HG02678 (cell line): Measurements from ENCODE around the gene KRTAP10-10.
"Not testable (repeated sequence)": the region's sequence is repeated elsewhere in the genome, so short reads cannot be mapped to it uniquely, and the experiment has no call there.

Source experiments
- ATAC-seq: cut with Tn5 transposase; IDR thresholded peaks from one replicate; pipeline ENCODE4 v1.9.1; 2021; ENCODE audit warnings: mild to moderate bottlenecking, moderate library complexity; ENCODE audit not compliant: unreplicated experiment

Gene KRTAP10-10, protein sequence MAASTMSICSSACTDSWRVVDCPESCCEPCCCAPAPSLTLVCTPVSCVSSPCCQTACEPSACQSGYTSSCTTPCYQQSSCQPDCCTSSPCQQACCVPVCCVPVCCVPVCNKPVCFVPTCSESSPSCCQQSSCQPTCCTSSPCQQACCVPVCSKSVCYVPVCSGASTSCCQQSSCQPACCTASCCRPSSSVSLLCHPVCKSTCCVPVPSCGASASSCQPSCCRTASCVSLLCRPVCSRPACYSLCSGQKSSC

DNA sequence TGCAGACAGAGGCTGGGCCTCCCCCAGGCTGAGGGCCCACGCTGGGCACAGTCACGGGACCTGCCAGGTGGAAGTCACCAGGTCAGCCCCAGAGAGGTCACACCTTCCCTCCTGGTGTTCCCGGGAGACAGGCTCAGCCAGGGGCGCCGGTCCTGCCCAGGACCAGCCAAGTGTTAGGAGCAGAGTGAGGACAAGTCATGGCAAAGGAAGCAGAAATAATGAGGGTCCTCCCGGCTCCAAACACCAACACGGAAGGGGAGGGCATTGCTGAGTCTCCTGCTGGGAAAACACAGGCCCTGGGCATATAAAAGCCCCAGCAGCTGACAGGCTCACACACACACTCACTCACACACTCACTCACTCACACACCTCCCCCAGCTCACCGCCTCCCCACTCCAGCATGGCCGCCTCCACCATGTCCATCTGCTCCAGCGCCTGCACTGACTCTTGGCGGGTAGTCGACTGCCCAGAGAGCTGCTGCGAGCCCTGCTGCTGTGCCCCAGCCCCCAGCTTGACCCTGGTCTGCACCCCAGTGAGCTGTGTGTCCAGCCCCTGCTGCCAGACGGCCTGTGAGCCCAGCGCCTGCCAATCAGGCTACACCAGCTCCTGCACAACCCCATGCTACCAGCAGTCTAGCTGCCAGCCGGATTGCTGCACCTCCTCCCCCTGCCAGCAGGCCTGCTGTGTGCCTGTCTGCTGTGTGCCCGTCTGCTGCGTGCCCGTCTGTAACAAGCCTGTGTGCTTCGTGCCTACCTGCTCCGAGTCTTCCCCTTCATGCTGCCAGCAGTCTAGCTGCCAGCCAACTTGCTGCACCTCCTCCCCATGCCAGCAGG lies at the start of gene KRTAP10-10:
Gene KRTAP10-10, plus strand, starts transcription at position 339 of the 833 bp plus-strand sequence. Its CDS starts 62 bp downstream, at position 401.
- ATAC-seq: no peak

DNA sequence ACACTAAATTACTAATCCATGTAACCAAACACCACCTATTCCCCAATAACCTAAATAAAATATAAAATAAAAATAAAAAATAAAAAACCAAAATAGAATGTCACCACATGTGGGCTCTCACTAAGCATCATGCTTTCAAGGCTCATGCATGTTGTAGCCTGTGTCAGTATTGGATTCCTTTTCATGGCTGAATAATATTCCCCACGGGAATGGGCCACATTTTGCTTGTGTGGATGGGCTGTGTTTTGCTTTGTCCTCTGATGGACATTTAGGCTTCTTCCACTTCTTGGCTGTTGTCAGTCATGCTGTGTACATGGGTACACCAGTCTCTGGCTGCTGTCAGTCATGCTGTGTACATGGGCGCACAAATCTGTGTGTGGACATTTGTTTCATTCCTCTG lies 48.1 kb upstream of the KRTAP10-10 start:
- ATAC-seq: no peak

DNA sequence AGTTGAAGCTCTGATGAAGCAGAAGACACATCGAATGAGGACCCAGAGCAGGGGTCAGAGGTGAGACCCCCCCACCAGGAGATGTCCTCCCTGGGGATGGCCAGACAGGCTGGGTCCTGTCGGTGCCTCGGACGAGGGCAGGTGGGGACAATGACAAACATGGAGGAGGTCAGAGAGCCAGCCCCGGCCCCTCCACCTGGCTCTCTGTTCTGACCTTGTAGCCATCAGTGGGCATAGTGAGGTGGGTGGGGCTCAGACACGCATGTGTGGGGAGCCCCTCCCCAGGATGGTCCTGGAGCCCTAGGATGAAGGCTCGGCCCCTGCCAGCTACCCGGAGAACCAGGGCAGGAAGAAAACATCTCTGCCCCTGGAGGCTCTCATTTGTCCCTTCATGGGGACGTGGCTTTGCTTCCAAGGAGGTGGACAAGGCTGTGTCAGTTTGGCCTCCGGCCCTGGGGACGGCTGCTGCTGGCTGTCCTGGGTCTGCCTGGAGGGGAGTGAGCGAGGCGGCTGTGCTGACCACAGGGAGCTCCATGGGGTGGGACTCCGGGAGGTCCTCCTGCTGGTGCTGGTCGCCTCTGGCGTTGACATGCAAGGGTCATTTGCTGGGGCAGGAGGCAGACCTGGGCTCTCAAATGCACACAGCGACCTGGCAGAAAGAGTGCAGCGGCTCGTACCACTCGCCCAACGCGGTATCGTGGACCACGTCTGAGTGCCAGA lies 47.4 kb upstream of the KRTAP10-10 start:
- no peak for ATAC-seq

DNA sequence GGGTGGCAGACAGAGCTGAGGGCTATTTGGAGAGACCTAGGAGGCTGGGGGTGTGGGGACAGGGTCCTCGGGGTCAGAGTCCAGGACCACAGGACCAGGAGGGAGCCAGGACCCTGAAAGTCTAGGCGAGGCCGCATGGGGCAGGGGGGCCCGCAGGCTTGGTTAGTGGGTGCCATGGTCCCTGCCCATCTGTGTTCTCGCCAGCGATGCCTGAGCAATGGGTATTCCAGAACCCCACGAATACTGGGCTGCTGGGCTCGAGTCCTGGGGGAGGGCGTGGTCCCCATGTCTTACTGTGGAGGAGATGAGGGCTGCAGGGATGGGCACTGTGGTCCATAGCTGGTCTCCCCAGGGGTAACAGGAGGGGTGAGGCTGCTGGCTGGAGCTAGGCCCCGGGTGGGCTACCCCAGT lies 46.8 kb upstream of the KRTAP10-10 start:
- no peak for ATAC-seq

DNA sequence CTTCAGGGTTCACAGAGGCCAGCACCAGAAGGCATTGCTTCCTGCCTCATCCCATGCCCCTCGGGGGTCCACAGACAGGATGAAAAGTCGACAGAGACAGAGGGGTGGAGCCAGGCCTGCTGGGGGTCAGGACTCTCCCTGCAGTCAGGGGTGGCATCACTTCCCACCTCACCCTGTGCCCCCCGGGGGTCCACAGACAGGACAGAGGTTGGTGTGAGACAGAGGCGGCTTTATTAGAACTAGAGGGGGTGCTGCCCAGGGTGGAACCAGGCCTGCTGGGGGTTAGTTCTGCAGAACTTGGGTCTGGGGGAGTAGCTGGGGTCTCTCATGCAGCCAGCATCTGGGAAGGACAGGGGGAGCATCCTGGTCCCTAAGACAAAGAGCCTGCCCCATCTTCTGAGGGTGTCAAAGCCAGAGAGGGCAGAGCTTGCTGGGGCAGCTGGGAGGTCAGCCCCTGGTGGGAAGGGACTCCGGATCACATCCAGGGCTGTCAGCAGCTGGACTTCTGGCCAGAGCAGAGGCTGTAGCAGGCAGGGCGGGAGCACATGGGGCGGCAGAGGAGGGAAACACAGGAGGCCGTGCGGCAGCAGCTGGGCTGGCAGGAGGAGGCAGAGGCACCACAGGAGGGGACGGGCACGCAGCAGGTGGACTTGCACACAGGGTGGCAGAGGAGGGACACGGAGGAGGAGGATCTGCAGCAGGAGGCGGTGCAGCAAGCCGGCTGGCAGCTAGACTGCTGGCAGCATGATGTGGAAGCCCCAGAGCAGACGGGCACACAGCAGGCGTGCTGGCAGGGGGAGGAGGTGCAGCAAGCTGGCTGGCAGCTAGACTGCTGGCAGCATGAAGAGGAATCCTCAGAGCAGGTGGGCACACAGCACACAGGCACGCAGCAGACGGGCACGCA lies 46.0 kb upstream of the KRTAP10-10 start:
- ATAC-seq: not testable (repeated sequence)

DNA sequence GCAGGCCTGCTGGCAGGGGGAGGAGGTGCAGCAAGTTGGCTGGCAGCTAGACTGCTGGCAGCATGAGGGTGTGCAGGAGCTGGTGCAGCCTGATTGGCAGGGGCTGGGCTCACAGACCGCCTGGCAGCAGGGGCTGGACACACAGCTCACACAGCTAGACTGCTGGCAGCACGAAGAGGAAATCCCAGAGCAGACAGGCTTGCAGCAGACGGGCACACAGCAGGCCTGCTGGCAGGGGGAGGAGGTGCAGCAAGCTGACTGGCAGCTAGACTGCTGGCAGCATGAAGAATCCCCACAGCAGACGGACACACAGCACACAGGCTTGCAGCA lies 45.4 kb upstream of the KRTAP10-10 start:
- not testable (repeated sequence) for ATAC-seq

DNA sequence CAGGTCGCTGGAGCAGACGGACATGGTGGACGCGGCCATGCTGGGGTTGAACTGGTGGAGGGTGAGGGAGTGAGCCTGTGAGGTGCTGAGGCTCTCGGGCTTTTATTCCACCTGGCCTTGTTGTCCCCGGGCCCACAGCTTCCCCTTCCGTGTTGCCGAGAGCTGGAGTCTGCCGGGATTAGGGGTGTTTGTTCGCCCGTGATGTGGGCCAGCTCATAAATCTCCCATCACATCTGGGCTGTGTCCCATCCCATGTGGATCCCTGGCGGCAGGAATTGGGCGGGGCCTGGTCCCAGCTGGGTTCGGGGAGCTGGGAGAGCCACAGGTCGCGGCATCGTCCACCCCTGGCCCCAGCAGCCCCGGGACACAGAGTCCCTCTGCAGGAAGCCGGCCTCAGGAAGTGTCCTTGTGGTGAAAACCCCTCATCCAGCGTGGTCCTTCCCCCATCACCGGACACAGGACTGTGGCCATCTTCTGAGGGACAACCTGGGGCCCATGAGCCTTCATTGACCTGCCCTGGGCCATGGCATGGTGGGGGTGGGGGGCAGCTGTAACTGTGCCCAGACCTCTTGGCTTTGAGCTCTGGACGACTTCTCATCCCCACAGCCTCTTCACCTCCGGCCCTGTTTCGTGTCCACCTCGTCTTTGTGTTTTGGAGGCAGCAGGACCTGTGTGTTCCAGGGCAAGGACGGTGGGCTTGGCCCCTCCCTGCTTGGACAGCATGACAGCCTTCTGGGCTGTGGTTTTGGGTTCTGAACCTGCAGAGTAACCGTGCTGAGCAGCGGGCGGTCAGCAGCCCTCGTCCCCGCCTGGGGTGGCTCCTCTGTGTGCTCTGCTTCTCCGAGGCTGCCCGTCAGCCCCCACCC lies 44.5 kb upstream of the KRTAP10-10 start, which contains the start of gene KRTAP10-6:
Gene KRTAP10-6, minus strand, starts transcription at position 60 of the 866 bp plus-strand sequence. Its CDS starts 21 bp downstream, at position 39.
- ATAC-seq: no peak

DNA sequence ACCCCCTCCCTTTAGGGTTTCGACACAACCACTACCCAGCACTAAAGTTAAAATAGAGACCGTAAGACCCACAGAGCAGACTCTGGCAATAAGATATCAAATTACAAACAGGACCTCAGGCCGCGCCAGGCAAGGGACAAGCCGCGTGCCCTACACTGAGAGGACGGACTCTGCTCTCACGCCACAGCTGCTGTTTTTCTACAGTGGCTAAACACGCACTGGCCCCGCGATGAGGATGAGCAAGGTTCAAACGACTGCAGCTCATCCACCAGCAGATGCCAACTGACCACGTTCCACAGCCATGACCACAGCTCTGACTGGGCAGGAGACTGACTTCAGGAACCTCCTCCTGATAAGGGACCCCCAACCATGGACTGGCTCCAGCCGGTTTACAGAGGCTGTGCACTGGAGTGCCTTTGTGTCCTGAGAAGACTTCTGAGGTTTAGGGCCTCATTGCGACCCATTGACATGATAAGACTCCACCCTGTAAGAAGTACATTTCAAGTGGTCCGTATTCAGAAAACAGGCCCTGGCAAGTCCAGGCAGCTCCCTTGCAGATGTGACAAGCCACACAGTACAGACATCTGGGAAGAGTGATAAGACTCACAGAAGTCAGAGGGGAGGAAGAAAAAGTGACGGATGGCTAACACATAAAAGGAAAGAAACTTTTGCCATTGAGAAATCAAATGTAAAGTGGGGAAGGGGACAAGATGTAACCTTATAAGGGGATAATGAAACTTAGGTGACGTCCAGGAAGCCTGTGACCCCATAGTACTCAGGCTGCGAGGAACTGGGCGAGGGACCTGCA lies 43.4 kb upstream of the KRTAP10-10 start:
- no peak for ATAC-seq

DNA sequence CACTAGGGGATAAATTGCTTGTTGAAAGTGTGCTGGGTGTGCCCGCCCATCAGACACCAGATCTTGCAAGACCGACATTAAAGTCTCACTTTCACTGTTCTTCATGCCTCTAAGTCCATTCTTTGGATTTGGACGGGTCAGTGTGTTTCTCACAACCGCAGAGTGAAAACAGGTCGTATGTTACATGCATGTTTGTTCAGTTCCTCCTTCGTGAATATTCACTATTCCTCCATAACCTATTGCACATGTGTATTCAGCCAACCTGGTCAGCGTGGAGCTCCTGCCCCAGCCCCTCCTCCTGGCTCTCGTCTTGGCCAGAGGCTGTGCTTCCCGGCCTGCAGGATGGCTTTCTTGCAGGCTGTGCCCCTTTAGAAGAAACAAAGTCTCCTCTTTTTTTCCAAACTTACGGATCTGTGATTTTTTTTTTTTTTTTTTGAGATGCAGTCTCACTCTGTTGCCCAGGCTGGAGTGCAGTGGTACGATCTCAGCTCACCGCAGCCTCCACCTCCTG lies 42.7 kb upstream of the KRTAP10-10 start:
- no peak for ATAC-seq

DNA sequence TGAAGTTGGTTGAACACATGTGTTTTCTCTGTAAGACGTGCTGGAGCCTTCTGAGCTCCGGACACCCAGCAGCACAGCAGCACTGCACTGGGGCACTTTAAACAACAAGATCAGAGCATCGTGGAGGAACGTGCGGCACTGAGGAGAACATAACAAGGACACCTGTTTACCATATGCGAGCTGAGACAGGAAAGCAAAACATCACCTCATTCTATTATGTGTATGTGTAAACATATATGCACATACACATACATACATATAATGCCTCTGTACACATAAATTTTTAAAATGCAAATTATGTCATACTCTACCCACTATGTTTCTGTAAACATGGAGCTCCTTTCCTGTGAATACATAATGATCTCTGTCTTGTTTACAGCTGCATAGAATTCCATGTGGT lies 41.6 kb upstream of the KRTAP10-10 start:
- no peak for ATAC-seq

DNA sequence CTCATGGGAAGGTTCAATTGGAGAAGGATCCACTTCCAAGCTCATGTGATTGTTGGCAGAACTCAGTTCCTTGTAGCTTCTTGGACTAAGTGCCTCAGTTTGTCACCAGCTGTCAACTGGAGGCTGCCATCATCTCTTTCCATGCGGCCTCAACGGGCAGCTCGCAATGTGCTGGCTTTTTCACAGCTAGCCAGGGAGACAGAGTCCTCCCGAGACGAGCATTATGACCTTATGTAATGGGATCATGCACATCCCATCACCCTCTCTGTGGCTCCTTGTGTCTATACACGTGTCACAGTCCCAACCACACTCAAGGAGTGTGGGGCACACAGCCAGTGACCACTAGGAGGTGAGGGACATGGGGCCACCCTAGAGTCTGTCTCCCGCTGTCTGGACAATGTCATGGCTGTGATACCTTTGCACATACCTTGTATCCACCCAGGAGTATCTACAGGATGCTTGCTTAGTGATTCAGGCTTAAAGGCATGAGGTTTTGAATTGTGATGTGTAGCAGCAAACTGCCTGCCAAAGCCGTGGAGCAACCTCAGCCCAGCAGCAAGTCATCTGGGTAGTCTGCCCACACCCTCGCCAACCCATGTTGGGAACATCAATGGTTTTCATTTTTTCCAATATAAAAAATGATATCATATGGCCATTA lies 41.0 kb upstream of the KRTAP10-10 start:
- no peak for ATAC-seq

DNA sequence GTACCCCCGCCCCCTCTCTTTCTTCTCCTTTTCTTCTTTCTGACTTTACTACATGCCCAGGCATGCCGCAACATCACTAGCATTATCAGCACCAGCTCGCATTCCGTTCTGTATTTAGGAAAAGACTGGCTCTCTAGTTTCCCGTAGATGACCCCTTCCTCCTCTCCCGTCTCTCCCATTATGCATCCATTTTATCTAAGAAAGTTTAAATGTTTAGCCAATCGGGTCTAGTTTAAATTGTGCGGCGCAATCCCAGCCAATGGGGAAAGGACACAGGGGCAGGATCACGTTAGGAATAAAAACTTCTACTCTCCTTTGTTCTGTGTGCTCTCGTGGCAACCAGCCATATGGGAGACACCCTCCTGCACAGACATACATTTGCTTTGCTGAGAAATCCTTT lies 39.1 kb upstream of the KRTAP10-10 start:
- no peak for ATAC-seq

DNA sequence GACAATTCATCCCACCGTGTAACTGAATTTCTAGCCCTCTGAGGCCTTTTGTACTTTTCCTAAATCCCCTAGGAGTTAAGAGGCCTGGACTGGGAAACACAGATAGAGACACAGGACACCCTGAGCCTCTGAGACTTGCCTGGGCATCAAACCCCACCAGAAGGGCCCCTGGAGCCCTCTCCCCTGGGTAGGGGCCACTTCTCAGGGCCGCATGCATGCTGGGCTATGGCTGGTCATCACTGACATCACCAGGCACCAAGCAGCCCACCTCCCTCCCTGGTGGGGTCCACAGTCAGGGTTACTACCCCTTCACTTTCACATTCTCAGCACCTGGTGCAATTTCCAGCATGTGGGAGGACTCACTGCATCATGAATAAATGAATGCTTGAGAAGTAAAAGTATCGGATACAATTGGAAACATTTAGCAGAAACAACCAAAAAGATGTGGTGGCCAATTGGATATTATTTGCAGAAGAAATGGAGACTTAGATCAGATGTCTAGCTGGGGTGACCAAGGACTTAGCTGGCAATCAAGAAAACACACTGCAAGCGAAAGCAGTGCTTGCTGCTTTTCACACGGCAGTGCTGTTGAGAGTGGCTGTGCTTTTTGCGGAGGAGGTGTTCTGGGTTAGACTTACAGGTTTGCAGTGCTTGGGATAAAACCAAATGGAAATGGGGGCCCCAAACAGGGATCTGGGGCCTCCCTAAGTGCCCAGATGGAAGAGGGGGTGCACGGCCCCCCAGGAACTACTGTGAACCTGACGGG lies 37.7 kb upstream of the KRTAP10-10 start:
- no peak for ATAC-seq

DNA sequence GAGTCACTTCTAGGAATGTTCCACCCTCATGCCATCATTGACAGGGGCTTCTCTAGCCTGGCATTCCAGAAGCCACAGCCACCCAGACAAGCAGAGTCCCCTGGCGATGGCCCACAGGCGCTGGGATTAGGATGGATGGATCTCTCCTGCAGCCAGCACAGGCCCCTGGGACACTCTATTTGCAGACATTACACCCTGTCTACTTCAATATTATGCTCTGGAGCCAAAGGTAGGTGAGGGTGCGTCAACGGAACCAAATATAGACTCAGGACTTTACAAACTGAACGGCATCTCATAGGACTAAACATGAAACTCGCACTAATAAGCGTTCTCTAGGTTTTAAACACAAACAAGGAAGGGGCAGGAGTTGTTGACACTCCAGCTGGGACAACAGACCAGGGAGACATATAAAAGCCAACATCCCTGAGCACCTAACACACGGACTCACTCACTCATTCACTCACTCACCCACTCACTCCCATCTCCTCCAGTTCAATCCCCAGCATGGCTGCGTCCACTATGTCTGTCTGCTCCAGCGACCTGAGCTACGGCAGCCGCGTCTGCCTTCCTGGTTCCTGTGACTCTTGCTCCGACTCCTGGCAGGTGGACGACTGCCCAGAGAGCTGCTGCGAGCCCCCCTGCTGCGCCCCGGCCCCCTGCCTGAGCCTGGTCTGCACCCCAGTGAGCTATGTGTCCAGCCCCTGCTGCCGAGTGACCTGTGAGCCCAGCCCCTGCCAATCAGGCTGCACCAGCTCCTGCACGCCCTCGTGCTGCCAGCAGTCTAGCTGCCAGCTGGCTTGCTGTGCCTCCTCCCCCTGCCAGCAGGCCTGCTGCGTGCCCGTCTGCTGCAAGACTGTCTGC lies 36.8 kb upstream of the KRTAP10-10 start, which contains the start of gene KRTAP10-7:
Gene KRTAP10-7, plus strand, starts transcription at position 480 of the 861 bp plus-strand sequence. Its CDS starts 25 bp downstream, at position 505.
- ATAC-seq: not testable (repeated sequence)

DNA sequence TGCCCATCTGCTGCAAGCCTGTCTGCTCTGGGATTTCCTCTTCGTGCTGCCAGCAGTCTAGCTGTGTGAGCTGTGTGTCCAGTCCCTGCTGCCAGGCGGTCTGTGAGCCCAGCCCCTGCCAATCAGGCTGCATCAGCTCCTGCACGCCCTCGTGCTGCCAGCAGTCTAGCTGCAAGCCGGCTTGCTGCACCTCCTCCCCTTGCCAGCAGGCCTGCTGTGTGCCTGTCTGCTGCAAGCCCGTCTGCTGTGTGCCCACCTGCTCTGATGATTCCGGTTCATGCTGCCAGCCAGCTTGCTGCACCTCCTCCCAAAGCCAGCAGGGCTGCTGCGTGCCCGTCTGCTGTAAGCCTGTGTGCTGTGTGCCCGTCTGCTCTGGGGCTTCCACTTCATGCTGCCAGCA lies 36.1 kb upstream of the KRTAP10-10 start:
- ATAC-seq: not testable (repeated sequence)
